K562 (cell line): ENCODE measurements around the gene ROS1. TPM values are rescaled to one million over a fixed set of nuclear protein-coding genes. Genes with fewer than 3 reads are reported as not detected.

Experiments used
- ATAC-seq: fragments of 200-7000 bp; cut with Tn5 transposase; 3 replicates; pipeline ENCODE4 v1.9.1; 2020; ENCODE audit warnings: moderate library complexity
- BruUV-seq: library from RNA; stranded (reverse); fragments of 400-500 nt; replicated peaks from 2 replicates; lab custom pipeline; 2021; lab: Mats Ljungman, UMichigan
- CTCF ChIA-PET: fragments of 300-600 bp; formaldehyde crosslinking; extraction: SDS; loops from one replicate; lab custom pipeline; 2021; ENCODE audit warnings: low intra/inter-chr PET ratio; lab: Yijun Ruan, JAX
- POLR2A ChIA-PET: fragments of 300-600, 350-650 bp; sonication (Branson Sonifier 250); formaldehyde crosslinking; extraction: SDS; loops from one replicate; lab custom pipeline; 2021; ENCODE audit warnings: antibody characterized with exemption, inconsistent platforms; lab: Yijun Ruan, JAX
- DNase-seq, 4 experiments: peaks; one replicate each; pipeline versions ENCODE4 v3.0.0 to v3.0.0-alpha.2; 2011 to 2018; ENCODE audit warnings: low spot score in 3 of 4, mixed read lengths in 3 of 4; ENCODE audit errors: extremely low read depth in 1 of 4
- FAIRE-seq: peaks from 2 replicates; lab custom pipeline; 2011; peaks lifted over from hg19 to GRCh38; lab: Jason Lieb, UNC
- H2AFZ ChIP-seq: 2 replicates; pipeline ENCODE4 v1.6.0; 2011; ENCODE audit warnings: low read depth, low read length, control low read depth, inconsistent platforms
- H3K27ac ChIP-seq: fragments of 200-600 bp; 3 replicates; pipeline ENCODE4 v1.8.0; 2011; ENCODE audit warnings: low read depth, mild to moderate bottlenecking, control low read depth, inconsistent platforms, low read length, moderate library complexity, mixed read lengths; ENCODE audit errors: extremely low read depth
- H3K27me3 ChIP-seq, 2 experiments: fragments of 300-600 bp in 1 of 2; 2 replicates in 1 of 2; 3 replicates in 1 of 2; pipeline versions ENCODE4 v1.6.0 to v1.8.0; 2011; ENCODE audit warnings: inconsistent platforms in 2 of 2, low read length in 2 of 2, mild to moderate bottlenecking in 1 of 2, mixed read lengths in 1 of 2, moderate library complexity in 1 of 2; ENCODE audit not compliant: control insufficient read depth in 2 of 2, insufficient read depth in 2 of 2
- H3K36me3 ChIP-seq: fragments of 300-600 bp; 3 replicates; pipeline ENCODE4 v1.8.0; 2011; ENCODE audit warnings: mild to moderate bottlenecking, low read length, inconsistent platforms; ENCODE audit not compliant: control insufficient read depth, insufficient read depth
- H3K4me1 ChIP-seq, 2 experiments: fragments of 200-600 bp in 1 of 2; replicated peaks in 1 of 2; 2 replicates in 1 of 2; 3 replicates in 1 of 2; pipeline versions ENCODE4 v1.5.1 to v1.8.0; 2011; ENCODE audit warnings: inconsistent platforms in 2 of 2, low read length in 2 of 2, mild to moderate bottlenecking in 1 of 2, mixed read lengths in 1 of 2, moderate library complexity in 1 of 2; ENCODE audit not compliant: control insufficient read depth in 2 of 2, insufficient read depth in 2 of 2
- H3K4me2 ChIP-seq: 2 replicates; pipeline ENCODE4 v1.6.1; 2011; ENCODE audit warnings: low read length, control low read depth, inconsistent platforms, mixed read lengths; ENCODE audit not compliant: insufficient read depth
- H3K4me3 ChIP-seq: fragments of 200-600 bp; sonication (generic), shearing (Covaris generic); 2 replicates; pipeline ENCODE4 v1.5.1; 2016; ENCODE audit warnings: control low read depth, inconsistent platforms
- H3K79me2 ChIP-seq: fragments of 200-600 bp; 3 replicates; pipeline ENCODE4 v1.8.0; 2011; ENCODE audit warnings: low read length, inconsistent platforms; ENCODE audit not compliant: control insufficient read depth, insufficient read depth
- H3K9ac ChIP-seq, 2 experiments: 2 replicates each; pipeline versions ENCODE4 v1.6.0 to v1.6.1; 2011; ENCODE audit warnings: low read depth in 2 of 2, low read length in 2 of 2, control low read depth in 1 of 2, inconsistent platforms in 1 of 2, mild to moderate bottlenecking in 1 of 2, mixed read lengths in 1 of 2; ENCODE audit not compliant: insufficient read depth in 1 of 2
- H3K9me1 ChIP-seq: one replicate; pipeline ENCODE4 v1.6.0; 2011; ENCODE audit warnings: inconsistent platforms, mild to moderate bottlenecking, low read length, moderate library complexity; ENCODE audit not compliant: control insufficient read depth, insufficient read depth
- H3K9me3 ChIP-seq: replicated peaks from 2 replicates; pipeline ENCODE4 v1.5.1; 2011; ENCODE audit warnings: low read depth, low read length, inconsistent platforms; ENCODE audit not compliant: control insufficient read depth, insufficient read depth
- H4K20me1 ChIP-seq: replicated peaks from 2 replicates; pipeline ENCODE4 v1.6.1; 2011; ENCODE audit warnings: low read length, inconsistent platforms, mixed read lengths; ENCODE audit not compliant: control insufficient read depth, insufficient read depth
- CEBPB ChIP-seq: fragments of 450-650 bp; IDR thresholded peaks from 2 replicates; pipeline ENCODE4 v1.6.1; 2016; ENCODE audit warnings: missing genetic modification characterization, missing compliant biosample characterization
- EGR1 ChIP-seq: fragments of 450-650 bp; conservative IDR thresholded peaks from 2 replicates; pipeline ENCODE4 v1.6.1; 2017; ENCODE audit warnings: mild to moderate bottlenecking
- GTF2E2 ChIP-seq: fragments of 200-800 bp; sonication (Bioruptor generic); IDR thresholded peaks from 2 replicates; pipeline ENCODE4 v1.6.1; 2016; ENCODE audit warnings: missing genetic modification characterization, missing compliant biosample characterization
- KLF10 ChIP-seq: fragments of 250-450 bp; sonication (Bioruptor Pico); IDR thresholded peaks from 2 replicates; pipeline ENCODE4 v1.6.1; 2021; ENCODE audit warnings: matching md5 sums
- SNIP1 ChIP-seq: fragments of 450-650 bp; IDR thresholded peaks from 2 replicates; pipeline ENCODE4 v1.7.1; 2017; ENCODE audit warnings: low read depth, mild to moderate bottlenecking
- TBP ChIP-seq: optimal IDR thresholded peaks from 2 replicates; pipeline ENCODE3; 2011; ENCODE audit warnings: low read depth, low read length, improper control_type of control experiment
- ZEB2 ChIP-seq: fragments of 450-650 bp; IDR thresholded peaks from 2 replicates; pipeline ENCODE4 v1.6.1; 2016
- ZFP36 ChIP-seq: fragments of 150-350 bp; IDR thresholded peaks from 2 replicates; pipeline ENCODE4 v1.6.1; 2018; ENCODE audit warnings: low read length, low read depth; ENCODE audit not compliant: partially characterized antibody
- ZNF217 ChIP-seq: sonication (generic); formaldehyde crosslinking; IDR thresholded peaks from 2 replicates; pipeline ENCODE4 v1.8.0; 2022; ENCODE audit warnings: mild to moderate bottlenecking, missing genetic modification reagents
- ZNF707 ChIP-seq: fragments of 250-450 bp; sonication (Bioruptor Pico); conservative IDR thresholded peaks from 2 replicates; pipeline ENCODE4 v1.8.0; 2022; ENCODE audit warnings: inconsistent platforms, mild to moderate bottlenecking, moderate library complexity
- ZNF75A ChIP-seq: fragments of 450-650 bp; formaldehyde crosslinking; IDR thresholded peaks from 2 replicates; pipeline ENCODE4 v1.4.0; 2020; ENCODE audit warnings: mild to moderate bottlenecking
- WGBS: fragments of 100-300 bp; shearing (Covaris generic); methylation state at CpG from one replicate; pipeline ENCODE4 v1.1.6; 2016; ENCODE audit warnings: low coverage, mixed read lengths; ENCODE audit not compliant: insufficient coverage; ENCODE audit errors: missing lambda C conversion rate; 5-methylcytosine and 5-hydroxymethylcytosine counted together
- in situ Hi-C: fragments of 300-500 bp; cut with MboI; formaldehyde crosslinking; loops from 4 replicates; pipeline ENCODE4 v1.15.0; 2018; ENCODE audit warnings: inconsistent platforms, mixed read lengths
- intact Hi-C: fragments of 100-400 bp; cut with micrococcal nuclease; formaldehyde crosslinking; loops from 2 replicates; pipeline ENCODE4 v1.14.2; 2022
- polyA plus RNA-seq, 8 experiments: library from polyadenylated mRNA; depleted of rRNA in 4 of 8; stranded (reverse) in 5 of 8; unstranded in 3 of 8; fragments of >200 nt; fragmentation: Nextera tagmentation in 2 of 8; fragmentation: Illumina TruSeq in 1 of 8; extraction: Ambion mirVana in 2 of 8; extraction: Trizol in 1 of 8; gene quantifications; 2 replicates each; pipeline versions ENCODE4 v1.2.1 to v1.2.3, GENCODE V29; 2011 to 2014; ENCODE audit warnings: inconsistent platforms in 1 of 8, missing spikeins in 1 of 8
- total RNA-seq, 7 experiments: library from RNA; depleted of rRNA in 6 of 7; stranded (reverse); fragments of >200 nt in 6 of 7; fragmentation: Illumina TruSeq in 2 of 7; extraction: Trizol in 2 of 7; gene quantifications; 2 replicates each; pipeline versions ENCODE4 v1.2.1 to v1.2.3, GENCODE V29; 2011 to 2021; ENCODE audit warnings: low replicate concordance in 1 of 7
- TF ChIP-seq, protein P1 (sequence below): sonication (generic); formaldehyde crosslinking; IDR thresholded peaks from 2 replicates; pipeline ENCODE4 v1.8.1; 2023; ENCODE audit warnings: missing genetic modification reagents, mild to moderate bottlenecking, borderline replicate concordance
- TF ChIP-seq, protein P2 (sequence below), 3 experiments: IDR thresholded peaks in 2 of 3; conservative IDR thresholded peaks in 1 of 3; 2 replicates each; pipeline ENCODE4 v1.5.1; 2011 to 2012; ENCODE audit warnings: low read length in 3 of 3, mild to moderate bottlenecking in 3 of 3, control low read depth in 2 of 3, improper control_type of control experiment in 1 of 3, inconsistent platforms in 1 of 3, low read depth in 1 of 3, mixed read lengths in 1 of 3, moderate library complexity in 1 of 3; ENCODE audit not compliant: insufficient read depth in 2 of 3

The ROS1 gene
- total and polyA plus RNA-seq, 9 of the 15 experiments (the other 6 are each of a cell fraction or from before 2014, with no cell fraction given): under 0.01 to 0.16 (median 0.04) TPM; not detected in 6

DNA sequence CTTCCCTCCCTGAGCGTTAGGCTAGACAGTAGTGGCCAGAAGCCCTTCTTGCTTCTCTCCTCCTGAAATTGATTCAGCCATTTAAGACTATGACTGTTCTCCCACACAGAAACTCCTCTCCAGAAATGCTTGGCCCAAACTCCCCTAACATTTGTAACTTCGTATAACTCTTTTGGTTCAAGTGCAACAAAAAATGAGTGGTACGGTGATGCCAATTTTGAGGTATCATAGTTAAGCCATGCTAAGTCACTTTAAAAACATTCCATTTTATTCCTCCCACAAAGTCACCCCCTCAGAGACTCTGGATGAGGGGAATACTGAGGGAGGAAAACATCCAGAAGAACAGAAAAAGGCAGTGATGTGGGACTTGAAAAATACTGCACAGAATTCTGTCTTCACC is 21.1 kb upstream of the ROS1 start:
- ATAC-seq (no peak), DNase-seq (no peak), FAIRE-seq (no peak)
- no peak overlapping the region for H3K4me2 ChIP-seq
- H3K36me3 ChIP-seq: no peaks in the 10 kb centered on the region
- no peaks in the 10 kb centered on the region for H3K4me1 ChIP-seq
- intact Hi-C loops (loop anchor here (10.0 kb wide), 2 partner anchors 388 to 472 kb away; no protein-coding TSS in a partner anchor), in situ Hi-C loops (no loop called here)
- H3K9me1 ChIP-seq: no peaks in the 10 kb centered on the region
- CTCF ChIA-PET: no interaction called here
- 0% methylated on average over 3 of the region's 3 CpGs for WGBS
- H2AFZ ChIP-seq: no peak overlapping the region
- peaks cover 5 to 15% of the 10 kb centered on the region in 2 experiments; a peak in 3 of 5 replicates for H3K27me3 ChIP-seq
- H3K4me3 ChIP-seq: no peak overlapping the region
- H4K20me1 ChIP-seq: no peaks in the 10 kb centered on the region
- POLR2A ChIA-PET: no interaction called here
- no peak overlapping the region for H3K27ac ChIP-seq
- H3K9me3 ChIP-seq: no peaks in the 10 kb centered on the region
- no peak overlapping the region for H3K9ac ChIP-seq
- no peak for TF ChIP-seq EGR1
- no peak for TF ChIP-seq ZEB2
- no peak for TF ChIP-seq CEBPB (tag)
- no peak for TF ChIP-seq TBP
- TF ChIP-seq SNIP1: no peak
- TF ChIP-seq ZNF707 (CRISPR knock-in tag): no peak
- no peak for TF ChIP-seq GTF2E2 (tag)
- no peak for TF ChIP-seq ZNF217 (CRISPR knock-in tag)
- TF ChIP-seq ZNF75A (CRISPR knock-in tag): no peak
- TF ChIP-seq, protein P1, sequence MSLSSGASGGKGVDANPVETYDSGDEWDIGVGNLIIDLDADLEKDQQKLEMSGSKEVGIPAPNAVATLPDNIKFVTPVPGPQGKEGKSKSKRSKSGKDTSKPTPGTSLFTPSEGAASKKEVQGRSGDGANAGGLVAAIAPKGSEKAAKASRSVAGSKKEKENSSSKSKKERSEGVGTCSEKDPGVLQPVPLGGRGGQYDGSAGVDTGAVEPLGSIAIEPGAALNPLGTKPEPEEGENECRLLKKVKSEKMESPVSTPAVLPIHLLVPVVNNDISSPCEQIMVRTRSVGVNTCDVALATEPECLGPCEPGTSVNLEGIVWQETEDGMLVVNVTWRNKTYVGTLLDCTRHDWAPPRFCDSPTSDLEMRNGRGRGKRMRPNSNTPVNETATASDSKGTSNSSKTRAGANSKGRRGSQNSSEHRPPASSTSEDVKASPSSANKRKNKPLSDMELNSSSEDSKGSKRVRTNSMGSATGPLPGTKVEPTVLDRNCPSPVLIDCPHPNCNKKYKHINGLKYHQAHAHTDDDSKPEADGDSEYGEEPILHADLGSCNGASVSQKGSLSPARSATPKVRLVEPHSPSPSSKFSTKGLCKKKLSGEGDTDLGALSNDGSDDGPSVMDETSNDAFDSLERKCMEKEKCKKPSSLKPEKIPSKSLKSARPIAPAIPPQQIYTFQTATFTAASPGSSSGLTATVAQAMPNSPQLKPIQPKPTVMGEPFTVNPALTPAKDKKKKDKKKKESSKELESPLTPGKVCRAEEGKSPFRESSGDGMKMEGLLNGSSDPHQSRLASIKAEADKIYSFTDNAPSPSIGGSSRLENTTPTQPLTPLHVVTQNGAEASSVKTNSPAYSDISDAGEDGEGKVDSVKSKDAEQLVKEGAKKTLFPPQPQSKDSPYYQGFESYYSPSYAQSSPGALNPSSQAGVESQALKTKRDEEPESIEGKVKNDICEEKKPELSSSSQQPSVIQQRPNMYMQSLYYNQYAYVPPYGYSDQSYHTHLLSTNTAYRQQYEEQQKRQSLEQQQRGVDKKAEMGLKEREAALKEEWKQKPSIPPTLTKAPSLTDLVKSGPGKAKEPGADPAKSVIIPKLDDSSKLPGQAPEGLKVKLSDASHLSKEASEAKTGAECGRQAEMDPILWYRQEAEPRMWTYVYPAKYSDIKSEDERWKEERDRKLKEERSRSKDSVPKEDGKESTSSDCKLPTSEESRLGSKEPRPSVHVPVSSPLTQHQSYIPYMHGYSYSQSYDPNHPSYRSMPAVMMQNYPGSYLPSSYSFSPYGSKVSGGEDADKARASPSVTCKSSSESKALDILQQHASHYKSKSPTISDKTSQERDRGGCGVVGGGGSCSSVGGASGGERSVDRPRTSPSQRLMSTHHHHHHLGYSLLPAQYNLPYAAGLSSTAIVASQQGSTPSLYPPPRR (CRISPR knock-in tag): no peak
- no peak for TF ChIP-seq KLF10 (CRISPR knock-in tag)
- no peak for TF ChIP-seq ZFP36
- TF ChIP-seq, protein P2, sequence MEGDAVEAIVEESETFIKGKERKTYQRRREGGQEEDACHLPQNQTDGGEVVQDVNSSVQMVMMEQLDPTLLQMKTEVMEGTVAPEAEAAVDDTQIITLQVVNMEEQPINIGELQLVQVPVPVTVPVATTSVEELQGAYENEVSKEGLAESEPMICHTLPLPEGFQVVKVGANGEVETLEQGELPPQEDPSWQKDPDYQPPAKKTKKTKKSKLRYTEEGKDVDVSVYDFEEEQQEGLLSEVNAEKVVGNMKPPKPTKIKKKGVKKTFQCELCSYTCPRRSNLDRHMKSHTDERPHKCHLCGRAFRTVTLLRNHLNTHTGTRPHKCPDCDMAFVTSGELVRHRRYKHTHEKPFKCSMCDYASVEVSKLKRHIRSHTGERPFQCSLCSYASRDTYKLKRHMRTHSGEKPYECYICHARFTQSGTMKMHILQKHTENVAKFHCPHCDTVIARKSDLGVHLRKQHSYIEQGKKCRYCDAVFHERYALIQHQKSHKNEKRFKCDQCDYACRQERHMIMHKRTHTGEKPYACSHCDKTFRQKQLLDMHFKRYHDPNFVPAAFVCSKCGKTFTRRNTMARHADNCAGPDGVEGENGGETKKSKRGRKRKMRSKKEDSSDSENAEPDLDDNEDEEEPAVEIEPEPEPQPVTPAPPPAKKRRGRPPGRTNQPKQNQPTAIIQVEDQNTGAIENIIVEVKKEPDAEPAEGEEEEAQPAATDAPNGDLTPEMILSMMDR (IDR thresholded peaks at IDR 0.05 in 2 of 3, conservative IDR thresholded peaks at IDR 0.05 in 1 of 3; ENCODE audit: insufficient read depth in 2 of 3, low read depth in 1 of 3, low read length in 3 of 3): no peak
- H3K79me2 ChIP-seq: no peaks in the 10 kb centered on the region
- BruUV-seq: no TSS peak
